Measurements from ENCODE around the gene SPTBN1.

SPTBN1 gene

GRCh38 chr2:54665436-54665856 is 209.3 kb downstream of the SPTBN1 start:
- in situ Hi-C loops (cut with MboI; ENCODE audit: low sequenced_read_pairs), result no loop called here

- in situ Hi-C loops (cut with MboI; ENCODE audit: low sequenced_read_pairs), result no loop called here
These were observed 210.1 kb downstream of the SPTBN1 start for GRCh38 chr2:54666131-54666633.

- in situ Hi-C loops (cut with MboI; ENCODE audit: low sequenced_read_pairs), result no loop called here
These were observed 210.6 kb downstream of the SPTBN1 start for GRCh38 chr2:54666634-54667265.

- in situ Hi-C loops (cut with MboI; ENCODE audit: low sequenced_read_pairs), result no loop called here
These were observed 211.1 kb downstream of the SPTBN1 start for GRCh38 chr2:54667266-54667639.

GRCh38 chr2:54667726-54668650 is 211.9 kb downstream of the SPTBN1 start:
- in situ Hi-C loops (cut with MboI; ENCODE audit: low sequenced_read_pairs), result no loop called here

GRCh38 chr2:54668711-54669110 is 212.6 kb downstream of the SPTBN1 start:
- in situ Hi-C loops (cut with MboI; ENCODE audit: low sequenced_read_pairs), result no loop called here

GRCh38 chr2:54669677-54670484 is 213.8 kb downstream of the SPTBN1 start:
- in situ Hi-C loops (cut with MboI; ENCODE audit: low sequenced_read_pairs), result no loop called here

GRCh38 chr2:54670485-54671009 is 214.4 kb downstream of the SPTBN1 start:
- in situ Hi-C loops (cut with MboI; ENCODE audit: low sequenced_read_pairs), result no loop called here

- in situ Hi-C loops (cut with MboI; ENCODE audit: low sequenced_read_pairs), result no loop called here
These were observed 214.9 kb downstream of the SPTBN1 start for GRCh38 chr2:54671010-54671409.

GRCh38 chr2:54671875-54672589 is 215.9 kb downstream of the SPTBN1 start:
- in situ Hi-C loops (cut with MboI; ENCODE audit: low sequenced_read_pairs), result no loop called here

GRCh38 chr2:54672590-54673456 is 216.7 kb downstream of the SPTBN1 start:
- in situ Hi-C loops (cut with MboI; ENCODE audit: low sequenced_read_pairs), result no loop called here

- in situ Hi-C loops (cut with MboI; ENCODE audit: low sequenced_read_pairs), result no loop called here
These were observed 217.4 kb downstream of the SPTBN1 start for GRCh38 chr2:54673501-54673998.

GRCh38 chr2:54675281-54675680 is 219.2 kb downstream of the SPTBN1 start:
- in situ Hi-C loops (cut with MboI; ENCODE audit: low sequenced_read_pairs), result no loop called here

GRCh38 chr2:54675738-54676137 is 219.6 kb downstream of the SPTBN1 start:
- in situ Hi-C loops (cut with MboI; ENCODE audit: low sequenced_read_pairs), result no loop called here

GRCh38 chr2:54676656-54677055 is 220.5 kb downstream of the SPTBN1 start:
- in situ Hi-C loops (cut with MboI; ENCODE audit: low sequenced_read_pairs), result no loop called here

GRCh38 chr2:54677476-54678265 is 221.5 kb downstream of the SPTBN1 start:
- in situ Hi-C loops (cut with MboI; ENCODE audit: low sequenced_read_pairs), result no loop called here

GRCh38 chr2:54678719-54679118 is 222.6 kb downstream of the SPTBN1 start:
- in situ Hi-C loops (cut with MboI; ENCODE audit: low sequenced_read_pairs), result no loop called here

GRCh38 chr2:54680397-54681041 is 224.4 kb downstream of the SPTBN1 start:
- in situ Hi-C loops (cut with MboI; ENCODE audit: low sequenced_read_pairs), result no loop called here
